GM23338 (cell line): ENCODE results near the gene SLC43A3. TPM values are rescaled to one million over a fixed set of nuclear protein-coding genes. Genes with fewer than 3 reads are reported as not detected.

Experiments used
- ATAC-seq: fragments of 200-7000 bp; cut with Tn5 transposase; 3 replicates; pipeline ENCODE4 v1.9.1; 2020
- DNase-seq: peaks from one replicate; pipeline ENCODE4 v3.0.0-alpha.2; 2015; ENCODE audit warnings: low spot score
- H2AFZ ChIP-seq: fragments of 200-600 bp; sonication (generic); 2 replicates; pipeline ENCODE4 v1.8.0; 2016; ENCODE audit warnings: antibody characterized with exemption, mild to moderate bottlenecking, moderate library complexity
- H3F3A ChIP-seq: fragments of 200-600 bp; sonication (generic); replicated peaks from 2 replicates; pipeline ENCODE4 v1.8.0; 2017; ENCODE audit warnings: antibody characterized with exemption, mixed run types, low read depth
- H3K27ac ChIP-seq: fragments of 200-600 bp; sonication (generic); 2 replicates; pipeline ENCODE4 v1.6.1; 2016; ENCODE audit warnings: low read depth
- H3K27me3 ChIP-seq: fragments of 200-600 bp; sonication (generic); 2 replicates; pipeline ENCODE4 v1.8.0; 2016; ENCODE audit warnings: mild to moderate bottlenecking, mixed run types, moderate library complexity; ENCODE audit not compliant: insufficient read depth
- H3K36me3 ChIP-seq: fragments of 200-600 bp; sonication (generic); 2 replicates; pipeline ENCODE4 v1.8.0; 2016; ENCODE audit warnings: mild to moderate bottlenecking; ENCODE audit not compliant: insufficient read depth
- H3K4me1 ChIP-seq: fragments of 200-600 bp; sonication (generic); 2 replicates; pipeline ENCODE4 v1.8.0; 2016; ENCODE audit warnings: mild to moderate bottlenecking, moderate library complexity; ENCODE audit not compliant: insufficient read depth
- H3K4me2 ChIP-seq: fragments of 200-600 bp; sonication (generic); 2 replicates; pipeline ENCODE4 v1.7.1; 2017; ENCODE audit warnings: mixed run types
- H3K4me3 ChIP-seq: fragments of 200-600 bp; sonication (generic); 2 replicates; pipeline ENCODE4 v1.6.1; 2016; ENCODE audit warnings: mixed run types
- H3K79me2 ChIP-seq: fragments of 200-600 bp; sonication (generic); replicated peaks from 2 replicates; pipeline ENCODE4 v1.8.0; 2017; ENCODE audit warnings: mild to moderate bottlenecking; ENCODE audit not compliant: insufficient read depth
- H3K9me2 ChIP-seq: fragments of 200-600 bp; sonication (generic); 2 replicates; pipeline ENCODE4 v1.8.0; 2017; ENCODE audit not compliant: insufficient read depth
- H4K20me1 ChIP-seq: fragments of 200-600 bp; sonication (generic); replicated peaks from 2 replicates; pipeline ENCODE4 v1.8.0; 2017; ENCODE audit warnings: mild to moderate bottlenecking; ENCODE audit not compliant: insufficient read depth
- H3K27ac Mint-ChIP-seq: 2 replicates; pipeline ENCODE4 v1.8.0; 2020; ENCODE audit warnings: inconsistent platforms, mild to moderate bottlenecking, moderate library complexity, mixed read lengths
- H3K27me3 Mint-ChIP-seq: 3 replicates; pipeline ENCODE4 v1.8.0; 2022; ENCODE audit warnings: low read depth, mild to moderate bottlenecking, moderate library complexity, mixed read lengths, inconsistent platforms; ENCODE audit not compliant: insufficient read depth, poor library complexity
- H3K36me3 Mint-ChIP-seq: 3 replicates; pipeline ENCODE4 v1.8.0; 2021; ENCODE audit warnings: low read depth, mild to moderate bottlenecking, inconsistent platforms, moderate library complexity, mixed read lengths
- H3K4me1 Mint-ChIP-seq: 3 replicates; pipeline ENCODE4 v1.8.0; 2020; ENCODE audit warnings: mild to moderate bottlenecking, inconsistent platforms, mixed read lengths
- H3K4me3 Mint-ChIP-seq: 3 replicates; pipeline ENCODE4 v1.8.0; 2021; ENCODE audit warnings: moderate library complexity, mild to moderate bottlenecking, inconsistent platforms, mixed read lengths
- H3K9me3 Mint-ChIP-seq: 3 replicates; pipeline ENCODE4 v1.8.0; 2020; ENCODE audit warnings: moderate library complexity, mild to moderate bottlenecking, inconsistent platforms, mixed read lengths
- CREB1 ChIP-seq: fragments of 250-450 bp; sonication (Bioruptor Pico); IDR thresholded peaks from 2 replicates; pipeline ENCODE4 v1.5.0; 2020; ENCODE audit warnings: low read depth, mild to moderate bottlenecking, moderate library complexity
- CTCF ChIP-seq, 2 experiments: fragments of 200-600 bp in 1 of 2; sonication (generic) in 1 of 2; conservative IDR thresholded peaks; 2 replicates each; pipeline versions ENCODE4 v1.5.1 to v1.6.1; 2016 to 2017; ENCODE audit warnings: antibody characterized with exemption in 2 of 2, low read depth in 2 of 2, mild to moderate bottlenecking in 2 of 2, moderate library complexity in 1 of 2
- EZH2 ChIP-seq: fragments of 200-600 bp; sonication (generic); IDR thresholded peaks from one replicate; pipeline ENCODE4 v1.8.0; 2017; ENCODE audit warnings: antibody characterized with exemption, mild to moderate bottlenecking, low read depth; ENCODE audit not compliant: unreplicated experiment
- EZH2phosphoT487 ChIP-seq: fragments of 200-600 bp; sonication (generic); IDR thresholded peaks from one replicate; pipeline ENCODE4 v1.8.1; 2018; ENCODE audit warnings: antibody characterized with exemption; ENCODE audit not compliant: unreplicated experiment
- POLR2AphosphoS5 ChIP-seq: IDR thresholded peaks from 2 replicates; pipeline ENCODE4 v1.6.1; 2016; ENCODE audit warnings: antibody characterized with exemption, low read depth
- STAT1 ChIP-seq: IDR thresholded peaks from one replicate; pipeline ENCODE4 v1.6.1; 2016; ENCODE audit warnings: antibody characterized with exemption; ENCODE audit not compliant: unreplicated experiment
- polyA plus RNA-seq: library from polyadenylated mRNA; unstranded; fragments of >200 nt; fragmentation: Nextera tagmentation; extraction: Ambion mirVana; gene quantifications from 2 replicates; pipeline ENCODE4 v1.2.1, GENCODE V29; 2016
- total RNA-seq: library from RNA; depleted of rRNA; stranded (reverse); fragments of >200 nt; shearing (Covaris generic); gene quantifications from 2 replicates; pipeline ENCODE4 v1.2.3, GENCODE V29; 2014

The SLC43A3 gene
- total and polyA plus RNA-seq, 2 experiments from 2014 or later: 14.3 to 24.8 TPM

DNA sequence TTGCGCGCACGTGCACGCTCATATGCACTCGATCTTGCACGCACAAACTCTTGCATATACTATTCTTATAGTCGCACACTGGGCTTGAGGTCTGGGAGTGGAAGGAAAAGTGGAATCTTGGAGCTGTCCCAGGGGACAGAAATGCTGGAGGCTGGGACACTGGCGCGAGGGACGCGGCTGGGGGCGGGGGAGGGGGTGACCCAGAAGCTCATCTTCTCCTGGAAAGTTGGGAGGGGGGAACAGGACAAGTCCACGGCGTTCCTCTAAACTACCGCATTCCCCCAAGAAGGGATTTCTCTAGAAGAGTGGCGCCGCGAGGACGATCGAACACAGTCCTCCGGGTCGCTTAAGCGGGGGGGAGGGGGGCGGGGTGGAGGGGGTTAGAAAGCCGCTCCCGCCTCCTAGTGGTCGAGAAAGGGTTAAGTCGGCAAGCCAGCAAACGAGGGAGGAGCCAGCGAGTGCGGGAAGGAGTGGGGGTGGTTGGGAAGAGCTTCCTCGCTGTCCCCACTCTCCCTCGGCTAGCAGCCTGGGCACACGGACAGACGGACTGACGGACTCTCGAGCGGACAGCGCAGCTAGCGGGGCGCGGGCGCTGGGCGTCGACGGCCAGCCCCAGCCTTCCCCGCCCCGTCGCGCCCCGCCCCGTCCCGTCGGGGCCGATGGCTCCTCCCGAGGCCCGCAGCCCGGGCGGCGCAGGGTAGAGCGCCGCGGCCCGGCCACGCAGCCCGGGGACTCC lies 33.3 kb upstream of the SLC43A3 start, which contains the start of gene RTN4RL2:
RTN4RL2 (plus strand) TSS at position 507 of the 736 bp plus-strand sequence. CDS start 338 bp downstream, outside the sequence.
- peaks cover 52% of the 10 kb centered on the region for H3K27me3 Mint-ChIP-seq
- Histone ChIP-seq H3K36me3 (no peaks in the 10 kb centered on the region), H3K27ac (no peak within 1 kb of the TSS), H3K4me3 (peak within 1 kb of the TSS; percentile 93), H3K79me2 (peaks cover 17% of the 10 kb centered on the region), H3F3A (0 out of 2 replicates have a peak, but pooled peaks cover 6% of the 10 kb centered on the region), H2AFZ (peak within 1 kb of the TSS; percentile 97), H3K4me2 (peak within 1 kb of the TSS; percentile 100), H4K20me1 (no peaks in the 10 kb centered on the region; the same call in 1 of the 2 replicates), H3K27me3 (peaks cover 48% of the 10 kb centered on the region), H3K4me1 (peaks cover 46% of the 10 kb centered on the region), H3K9me2 (no peaks in the 10 kb centered on the region)
- H3K4me1 Mint-ChIP-seq: peaks cover 55% of the 10 kb centered on the region
- no peak within 1 kb of the TSS for H3K27ac Mint-ChIP-seq
- H3K36me3 Mint-ChIP-seq: peaks cover 9% of the 10 kb centered on the region; the same call in 2 of the 3 replicates
- no peaks in the 10 kb centered on the region; the same call in 1 of the 3 replicates for H3K9me3 Mint-ChIP-seq
- ATAC-seq (peak; percentile 8), DNase-seq (peak; percentile 94)
- TF ChIP-seq STAT1: no peak
- TF ChIP-seq CREB1: no peak
- TF ChIP-seq POLR2AphosphoS5: peak; percentile 49; the same call in 1 of the 2 replicates
- TF ChIP-seq CTCF (conservative IDR thresholded peaks at IDR 0.05; ENCODE audit: low read depth in 2 of 2): peak in 1 of 2 experiments; percentile 39; a peak in 2 of 4 replicates
- H3K4me3 Mint-ChIP-seq: peak within 1 kb of the TSS; percentile 85

DNA sequence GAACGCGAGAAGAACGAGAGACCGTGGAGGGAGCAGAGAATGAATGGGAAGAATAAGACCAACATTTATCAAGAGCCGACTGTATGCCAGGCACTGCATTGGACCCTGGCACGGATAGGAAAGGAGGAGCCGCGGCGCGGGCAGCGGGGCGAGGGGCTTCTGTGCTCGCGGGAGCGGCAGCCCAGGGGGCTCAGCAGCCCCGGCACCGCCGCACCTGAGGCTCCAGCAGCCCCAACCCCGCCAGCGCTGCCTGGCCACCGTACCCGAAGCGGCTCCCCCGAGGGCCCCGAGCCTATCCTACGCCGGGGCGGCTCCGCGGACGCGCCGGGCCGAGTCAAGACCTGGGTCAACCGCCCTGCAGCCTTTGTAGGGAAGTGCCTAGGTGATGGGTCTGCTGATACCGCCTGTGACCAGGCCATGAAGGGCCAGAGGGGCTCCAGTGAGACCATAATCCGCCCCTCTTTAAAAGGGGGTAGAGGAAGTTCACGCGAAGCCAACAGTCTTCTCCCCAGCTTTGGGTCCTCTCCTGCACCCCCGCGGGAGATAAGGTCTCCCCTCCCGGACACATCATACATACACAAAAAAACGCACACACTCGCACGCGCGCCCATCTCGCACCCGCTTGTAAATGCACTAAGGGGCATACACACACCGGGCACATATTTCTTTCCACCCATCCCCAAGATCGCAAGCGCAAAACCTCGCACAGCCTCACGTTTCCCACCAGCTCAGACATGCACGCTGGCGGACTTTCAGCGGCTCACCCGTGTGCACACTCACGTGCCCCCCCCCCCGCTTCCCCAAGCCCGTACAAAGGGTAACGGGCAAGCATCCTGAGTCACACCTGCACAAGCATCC lies 32.5 kb upstream of the SLC43A3 start:
- DNase-seq: peak; percentile 58
- TF ChIP-seq EZH2 (peak; percentile 56), STAT1 (no peak), EZH2phosphoT487 (no peak)
- H3K27me3 ChIP-seq: peaks cover 48% of the 10 kb centered on the region
- Mint-ChIP-seq H3K9me3 (no peaks in the 10 kb centered on the region; the same call in 1 of the 3 replicates), H3K27me3 (peaks cover 48% of the 10 kb centered on the region), H3K4me3 (peak overlapping the region; percentile 84), H3K27ac (no peak overlapping the region), H3K36me3 (peaks cover 7% of the 10 kb centered on the region; the same call in 1 of the 3 replicates), H3K4me1 (peaks cover 48% of the 10 kb centered on the region)
- H3K36me3 ChIP-seq: no peaks in the 10 kb centered on the region
- H3F3A ChIP-seq: 0 out of 2 replicates have a peak, but pooled peaks cover 6% of the 10 kb centered on the region
- H3K4me2 ChIP-seq: peak overlapping the region; percentile 100
- H2AFZ ChIP-seq: peak overlapping the region; percentile 97
- peak overlapping the region; percentile 93 for H3K4me3 ChIP-seq
- H3K27ac ChIP-seq: no peak overlapping the region
- H3K79me2 ChIP-seq: peaks cover 14% of the 10 kb centered on the region
- H3K4me1 ChIP-seq: peaks cover 41% of the 10 kb centered on the region
- H3K9me2 ChIP-seq: no peaks in the 10 kb centered on the region
- peak; percentile 4 for ATAC-seq
- H4K20me1 ChIP-seq: no peaks in the 10 kb centered on the region; the same call in 1 of the 2 replicates
